ENCODE measurements around the gene SLC35F2.

SLC35F2 gene

DNA sequence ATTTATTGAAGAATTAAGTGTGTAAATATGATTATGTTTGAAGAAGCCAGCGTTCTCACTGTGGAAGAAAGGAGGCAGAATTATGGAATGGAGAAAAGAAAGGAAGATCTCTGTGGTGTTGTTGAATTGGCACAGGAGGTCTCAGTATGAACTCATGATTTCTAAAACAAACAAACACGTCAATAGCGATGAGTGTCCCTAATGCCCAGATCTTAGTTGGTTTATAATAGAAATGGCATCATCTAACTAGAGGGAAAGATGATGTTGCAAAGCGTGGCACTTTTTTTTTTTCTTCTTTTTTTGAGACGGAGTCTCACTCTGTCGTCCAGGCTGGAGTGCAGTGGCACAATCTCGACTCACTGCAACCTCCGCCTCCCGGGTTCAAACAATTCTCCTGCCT lies 107.5 kb downstream of the SLC35F2 start:
- TF ChIP-seq, protein P1, sequence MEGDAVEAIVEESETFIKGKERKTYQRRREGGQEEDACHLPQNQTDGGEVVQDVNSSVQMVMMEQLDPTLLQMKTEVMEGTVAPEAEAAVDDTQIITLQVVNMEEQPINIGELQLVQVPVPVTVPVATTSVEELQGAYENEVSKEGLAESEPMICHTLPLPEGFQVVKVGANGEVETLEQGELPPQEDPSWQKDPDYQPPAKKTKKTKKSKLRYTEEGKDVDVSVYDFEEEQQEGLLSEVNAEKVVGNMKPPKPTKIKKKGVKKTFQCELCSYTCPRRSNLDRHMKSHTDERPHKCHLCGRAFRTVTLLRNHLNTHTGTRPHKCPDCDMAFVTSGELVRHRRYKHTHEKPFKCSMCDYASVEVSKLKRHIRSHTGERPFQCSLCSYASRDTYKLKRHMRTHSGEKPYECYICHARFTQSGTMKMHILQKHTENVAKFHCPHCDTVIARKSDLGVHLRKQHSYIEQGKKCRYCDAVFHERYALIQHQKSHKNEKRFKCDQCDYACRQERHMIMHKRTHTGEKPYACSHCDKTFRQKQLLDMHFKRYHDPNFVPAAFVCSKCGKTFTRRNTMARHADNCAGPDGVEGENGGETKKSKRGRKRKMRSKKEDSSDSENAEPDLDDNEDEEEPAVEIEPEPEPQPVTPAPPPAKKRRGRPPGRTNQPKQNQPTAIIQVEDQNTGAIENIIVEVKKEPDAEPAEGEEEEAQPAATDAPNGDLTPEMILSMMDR (conservative IDR thresholded peaks at IDR 0.05; ENCODE audit: low read depth, low read length) = no peak
- H3K4me3 ChIP-seq (ENCODE audit: low read length) = no peak overlapping the region
- no peak for DNase-seq (ENCODE audit: low read depth)

DNA sequence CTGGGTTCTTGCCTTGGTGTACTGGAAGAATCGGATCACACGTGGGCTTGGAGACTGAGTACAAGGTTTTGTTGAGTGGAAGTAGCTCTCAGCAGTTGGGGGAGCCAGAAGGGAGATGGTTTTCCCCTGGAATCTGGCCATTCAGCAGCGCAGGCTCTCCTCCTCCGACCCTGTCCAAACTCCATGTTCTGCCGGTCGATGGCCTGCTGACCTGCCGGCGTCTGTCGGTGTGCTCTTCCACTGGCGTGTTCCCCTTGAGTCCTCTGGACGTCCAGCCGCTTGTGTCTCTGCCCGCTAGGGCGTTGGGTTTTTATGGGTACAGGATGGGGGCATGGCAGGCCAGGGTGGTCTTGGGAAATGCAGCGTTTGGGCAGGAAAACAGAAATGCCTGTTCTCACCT lies 108.3 kb downstream of the SLC35F2 start:
- H3K4me3 ChIP-seq (ENCODE audit: low read length) = no peak overlapping the region
- TF ChIP-seq, protein P1 (conservative IDR thresholded peaks at IDR 0.05; ENCODE audit: low read depth, low read length) = no peak
- no peak for DNase-seq (ENCODE audit: low read depth)

DNA sequence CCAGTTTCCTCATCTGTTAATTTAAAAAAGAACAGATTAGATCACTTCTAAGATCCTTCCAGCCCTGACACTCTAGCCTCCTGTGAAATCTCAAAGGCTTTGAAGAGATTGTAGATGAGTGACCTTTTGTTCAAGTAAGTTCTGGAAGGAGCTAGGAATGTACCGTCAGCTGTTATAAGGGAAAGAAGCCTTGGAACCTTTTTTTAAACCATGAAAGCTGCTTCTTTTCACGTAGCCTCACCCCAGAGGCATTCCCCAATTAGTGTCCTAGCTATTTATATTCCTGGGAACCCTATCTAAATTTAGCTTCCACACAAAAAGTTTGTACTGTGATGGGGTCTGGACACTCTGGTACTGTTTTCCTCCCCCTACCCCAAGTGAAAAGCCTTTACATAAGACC lies 111.0 kb downstream of the SLC35F2 start:
- TF ChIP-seq, protein P1 (conservative IDR thresholded peaks at IDR 0.05; ENCODE audit: low read depth, low read length) = no peak
- H3K4me3 ChIP-seq (ENCODE audit: low read length) = no peak overlapping the region
- no peak for DNase-seq (ENCODE audit: low read depth)

DNA sequence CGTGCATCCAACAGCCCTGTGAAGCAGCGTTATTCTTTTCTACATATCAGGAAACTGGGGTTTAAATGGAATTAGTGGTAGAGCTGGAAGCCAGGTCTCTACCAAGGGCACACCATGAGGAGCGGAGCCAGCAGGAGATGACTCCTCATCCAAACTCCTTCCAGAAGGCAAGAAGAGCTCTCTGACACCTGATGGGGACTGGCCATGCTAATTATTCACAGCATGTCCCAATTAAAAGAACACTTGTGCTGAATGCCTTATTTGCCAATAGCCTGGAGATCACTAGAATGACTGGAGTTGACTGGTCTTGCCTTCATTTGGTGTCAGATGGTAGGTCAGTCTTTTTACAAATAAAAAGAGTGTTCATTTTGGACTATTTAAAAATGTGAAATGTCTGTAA lies 113.9 kb downstream of the SLC35F2 start:
- DNase-seq (ENCODE audit: low read depth) = no peak
- TF ChIP-seq, protein P1 (conservative IDR thresholded peaks at IDR 0.05; ENCODE audit: low read depth, low read length) = no peak
- no peak overlapping the region for H3K4me3 ChIP-seq (ENCODE audit: low read length)

DNA sequence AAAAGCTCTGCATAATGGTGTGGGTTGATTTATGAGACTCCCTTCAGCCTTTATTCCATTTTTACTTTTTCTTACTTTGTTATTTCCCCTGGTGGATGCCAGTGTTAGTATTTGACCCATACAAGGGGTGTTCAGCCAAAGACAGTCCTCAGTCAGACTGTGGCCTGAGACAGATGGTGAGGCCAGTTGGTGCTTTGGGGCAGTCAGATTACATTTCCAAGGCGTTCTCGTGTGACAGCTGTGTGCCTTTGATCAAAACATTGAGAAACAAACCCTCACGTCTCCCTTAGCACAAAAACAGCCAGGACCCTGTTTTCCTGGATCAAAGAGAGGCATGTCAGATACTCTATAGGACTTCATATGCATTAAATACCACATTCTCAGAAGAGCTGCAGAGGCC lies 115.4 kb downstream of the SLC35F2 start:
- no peak overlapping the region for H3K4me3 ChIP-seq (ENCODE audit: low read length)
- no peak for DNase-seq (ENCODE audit: low read depth)
- TF ChIP-seq, protein P1 (conservative IDR thresholded peaks at IDR 0.05; ENCODE audit: low read depth, low read length) = no peak

DNA sequence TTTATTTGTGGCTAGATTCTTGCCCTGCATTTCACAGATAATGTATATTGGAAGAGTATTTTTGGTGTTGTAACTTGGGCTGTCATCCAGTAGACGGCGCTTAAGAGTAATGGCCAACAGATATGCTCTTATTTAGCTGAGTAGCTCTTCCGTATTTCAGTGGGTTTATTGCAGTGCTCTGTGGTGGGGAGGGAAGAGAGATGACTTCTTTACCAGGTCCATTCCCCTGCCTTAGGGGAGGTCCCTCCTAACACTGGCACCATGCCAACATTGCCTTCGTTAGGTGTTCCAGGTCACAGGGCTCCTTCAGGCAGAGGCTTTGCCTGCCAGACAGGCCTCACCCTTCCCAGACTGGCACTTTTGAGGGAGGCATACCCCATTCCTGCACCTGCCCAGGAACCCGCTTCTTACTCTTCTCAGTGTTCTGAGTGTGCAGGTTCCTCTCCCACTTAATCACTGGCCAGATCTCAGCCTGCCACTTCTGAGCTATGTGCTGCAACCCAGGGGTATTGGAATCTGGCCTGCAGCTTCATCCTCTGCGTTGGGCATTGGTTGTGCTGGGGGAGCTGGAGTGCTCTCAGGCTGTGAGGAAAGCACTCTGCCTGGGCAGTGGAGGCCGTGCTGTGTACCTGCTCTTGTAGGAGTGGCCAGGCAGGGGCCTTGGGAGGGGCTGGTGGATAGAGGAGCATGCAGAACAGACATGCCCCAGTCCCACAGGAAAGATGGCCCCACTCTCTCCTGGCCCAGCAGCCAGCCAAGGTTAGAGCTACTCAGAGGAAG lies 117.4 kb downstream of the SLC35F2 start:
- DNase-seq (ENCODE audit: low read depth) = no peak
- TF ChIP-seq, protein P1 (conservative IDR thresholded peaks at IDR 0.05; ENCODE audit: low read depth, low read length) = peak; percentile 79
- H3K4me3 ChIP-seq (ENCODE audit: low read length) = no peak overlapping the region
